ENCODE results near the gene LRP5. TPM values are rescaled to one million over a fixed set of nuclear protein-coding genes. Genes with fewer than 3 reads are reported as not detected.
A peak's percentile ranks its signal among the peaks of the same experiment; 100 is the strongest.

LRP5 gene
- total RNA-seq, 1 donor, result 3.3 TPM

DNA sequence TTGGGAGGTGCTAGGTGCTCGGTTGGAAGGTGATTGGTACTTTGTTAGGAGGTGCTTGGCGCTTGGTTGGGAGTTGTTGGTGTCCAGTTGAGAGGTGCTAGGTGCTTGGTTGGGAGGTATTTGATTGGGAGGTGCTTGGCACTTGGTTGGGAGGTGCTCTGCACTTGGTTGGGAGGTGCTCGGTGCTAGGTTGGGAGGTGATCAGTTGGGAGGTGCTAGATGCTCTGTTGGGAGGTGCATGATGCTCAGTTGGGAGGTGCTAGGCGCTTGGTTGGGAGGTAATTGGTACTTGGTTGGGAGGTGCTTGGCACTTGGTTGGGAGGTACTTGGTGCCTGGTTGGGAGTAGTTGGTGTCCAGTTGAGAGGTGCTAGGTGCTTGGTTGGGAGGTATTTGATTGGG, 40.2 kb downstream of the LRP5 start:
- H3K4me3 ChIP-seq (ENCODE audit: low read depth, low read length), result no peak overlapping the region
- no peak for TF ChIP-seq CTCF (IDR thresholded peaks at IDR 0.05; ENCODE audit: insufficient read depth, low read length)
- DNase-seq (ENCODE audit: low read depth), result no peak

- no peak overlapping the region for H3K4me3 ChIP-seq (ENCODE audit: low read depth, low read length)
- no peak for DNase-seq (ENCODE audit: low read depth)
- TF ChIP-seq CTCF (IDR thresholded peaks at IDR 0.05; ENCODE audit: insufficient read depth, low read length), result no peak
These were observed 40.7 kb downstream of the LRP5 start for GRCh38 chr11:68353118-68353517.

- DNase-seq (ENCODE audit: low read depth), result no peak
- TF ChIP-seq CTCF (IDR thresholded peaks at IDR 0.05; ENCODE audit: insufficient read depth, low read length), result no peak
- no peak overlapping the region for H3K4me3 ChIP-seq (ENCODE audit: low read depth, low read length)
These were observed 41.3 kb downstream of the LRP5 start for GRCh38 chr11:68353669-68354068.

GRCh38 chr11:68354148-68354872, 41.9 kb downstream of the LRP5 start:
- DNase-seq (ENCODE audit: low read depth), result peak; percentile 97
- no peak overlapping the region for H3K4me3 ChIP-seq (ENCODE audit: low read depth, low read length)
- peak; percentile 0 for TF ChIP-seq CTCF (IDR thresholded peaks at IDR 0.05; ENCODE audit: insufficient read depth, low read length)

DNA sequence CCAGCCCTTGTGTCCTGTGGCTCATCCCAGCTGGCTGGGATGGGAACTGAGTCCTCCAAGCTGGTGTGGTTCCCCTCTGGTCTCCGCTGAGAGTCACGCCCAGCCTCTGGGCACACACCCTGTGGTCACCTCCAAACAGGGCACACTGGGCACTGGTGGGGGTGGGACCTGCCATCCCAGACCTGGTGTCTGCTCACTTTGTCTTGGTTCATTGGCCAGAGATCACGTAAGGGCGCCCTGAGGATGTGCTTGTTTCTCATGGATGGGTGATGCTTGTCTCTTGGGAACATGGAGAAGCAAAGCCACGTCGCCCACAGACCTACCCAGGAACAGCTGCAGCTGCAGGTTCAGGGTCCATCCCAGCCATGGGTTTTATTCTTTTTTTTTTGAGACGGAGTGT, 43.1 kb downstream of the LRP5 start:
- TF ChIP-seq CTCF (IDR thresholded peaks at IDR 0.05; ENCODE audit: insufficient read depth, low read length), result no peak
- H3K4me3 ChIP-seq (ENCODE audit: low read depth, low read length), result no peak overlapping the region
- no peak for DNase-seq (ENCODE audit: low read depth)

DNA sequence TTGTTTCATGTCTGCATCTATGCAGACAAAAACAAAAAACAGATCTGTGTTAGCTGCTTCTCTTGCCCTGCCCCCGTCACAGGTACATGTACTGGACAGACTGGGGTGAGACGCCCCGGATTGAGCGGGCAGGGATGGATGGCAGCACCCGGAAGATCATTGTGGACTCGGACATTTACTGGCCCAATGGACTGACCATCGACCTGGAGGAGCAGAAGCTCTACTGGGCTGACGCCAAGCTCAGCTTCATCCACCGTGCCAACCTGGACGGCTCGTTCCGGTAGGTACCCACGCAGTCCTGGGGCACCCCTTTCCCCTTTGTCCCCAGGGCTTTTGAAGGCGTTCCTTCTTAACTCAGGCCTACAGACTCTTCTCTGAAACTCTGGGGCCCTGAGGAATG, 45.2 kb downstream of the LRP5 start:
- no peak for TF ChIP-seq CTCF (IDR thresholded peaks at IDR 0.05; ENCODE audit: insufficient read depth, low read length)
- no peak for DNase-seq (ENCODE audit: low read depth)
- no peak overlapping the region for H3K4me3 ChIP-seq (ENCODE audit: low read depth, low read length)

GRCh38 chr11:68358416-68358815, 46.0 kb downstream of the LRP5 start:
- H3K4me3 ChIP-seq (ENCODE audit: low read depth, low read length), result no peak overlapping the region
- no peak for TF ChIP-seq CTCF (IDR thresholded peaks at IDR 0.05; ENCODE audit: insufficient read depth, low read length)
- DNase-seq (ENCODE audit: low read depth), result no peak

All from fibroblast of the aortic adventitia (primary cell).